Cardiac fibroblast (primary cell): ENCODE data around the gene SIK3.
A peak's percentile ranks its signal among the peaks of the same experiment; 100 is the strongest.

Experiments
- DNase-seq, 2 donors: peaks; one replicate each; pipeline versions ENCODE4 v3.0.0 to v3.0.0-alpha.2; 2010; ENCODE audit warnings: low read depth in 2 of 2
- H3K4me3 ChIP-seq, 2 donors: replicated peaks in 1 of 2; 1 replicate in 1 of 2; 2 replicates in 1 of 2; pipeline ENCODE4 v1.5.1; 2011; ENCODE audit warnings: low read depth in 2 of 2, low read length in 2 of 2, mild to moderate bottlenecking in 2 of 2, moderate library complexity in 1 of 2
- TF ChIP-seq, protein P1 (sequence below): IDR thresholded peaks from one replicate; pipeline ENCODE4 v1.5.1; 2011; ENCODE audit warnings: low read depth, mild to moderate bottlenecking, low read length, inconsistent platforms

SIK3 gene

GRCh38 chr11:117009905-117010605 is 88.2 kb downstream of the SIK3 start:
- no peak overlapping the region for H3K4me3 ChIP-seq
- peak in 1 of 2 donors; percentile 30 for DNase-seq
- TF ChIP-seq, protein P1, sequence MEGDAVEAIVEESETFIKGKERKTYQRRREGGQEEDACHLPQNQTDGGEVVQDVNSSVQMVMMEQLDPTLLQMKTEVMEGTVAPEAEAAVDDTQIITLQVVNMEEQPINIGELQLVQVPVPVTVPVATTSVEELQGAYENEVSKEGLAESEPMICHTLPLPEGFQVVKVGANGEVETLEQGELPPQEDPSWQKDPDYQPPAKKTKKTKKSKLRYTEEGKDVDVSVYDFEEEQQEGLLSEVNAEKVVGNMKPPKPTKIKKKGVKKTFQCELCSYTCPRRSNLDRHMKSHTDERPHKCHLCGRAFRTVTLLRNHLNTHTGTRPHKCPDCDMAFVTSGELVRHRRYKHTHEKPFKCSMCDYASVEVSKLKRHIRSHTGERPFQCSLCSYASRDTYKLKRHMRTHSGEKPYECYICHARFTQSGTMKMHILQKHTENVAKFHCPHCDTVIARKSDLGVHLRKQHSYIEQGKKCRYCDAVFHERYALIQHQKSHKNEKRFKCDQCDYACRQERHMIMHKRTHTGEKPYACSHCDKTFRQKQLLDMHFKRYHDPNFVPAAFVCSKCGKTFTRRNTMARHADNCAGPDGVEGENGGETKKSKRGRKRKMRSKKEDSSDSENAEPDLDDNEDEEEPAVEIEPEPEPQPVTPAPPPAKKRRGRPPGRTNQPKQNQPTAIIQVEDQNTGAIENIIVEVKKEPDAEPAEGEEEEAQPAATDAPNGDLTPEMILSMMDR: no peak

DNA sequence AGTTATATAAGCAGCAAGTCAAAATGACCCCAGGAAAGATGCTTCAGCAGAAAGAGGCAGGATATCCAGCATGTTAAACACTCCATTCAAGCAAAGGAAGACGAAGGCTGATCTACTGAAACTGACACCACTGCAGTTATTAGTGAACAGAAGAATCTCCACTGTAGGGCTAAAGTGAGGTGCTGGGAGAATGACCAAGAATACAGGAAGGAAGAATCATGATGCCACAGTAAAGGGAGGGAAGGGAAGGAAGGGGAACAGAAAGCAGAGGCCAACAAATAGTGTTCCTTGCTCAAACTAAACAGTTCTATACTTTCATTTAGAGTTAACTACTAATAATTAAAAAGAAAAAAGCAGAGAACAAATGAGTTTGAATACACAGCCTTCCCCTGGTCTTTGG is 92.5 kb downstream of the SIK3 start:
- no peak for DNase-seq
- TF ChIP-seq, protein P1: no peak
- no peak overlapping the region for H3K4me3 ChIP-seq

GRCh38 chr11:117002639-117003299 is 95.5 kb downstream of the SIK3 start:
- TF ChIP-seq, protein P1: no peak
- DNase-seq: no peak
- H3K4me3 ChIP-seq: no peak overlapping the region

DNA sequence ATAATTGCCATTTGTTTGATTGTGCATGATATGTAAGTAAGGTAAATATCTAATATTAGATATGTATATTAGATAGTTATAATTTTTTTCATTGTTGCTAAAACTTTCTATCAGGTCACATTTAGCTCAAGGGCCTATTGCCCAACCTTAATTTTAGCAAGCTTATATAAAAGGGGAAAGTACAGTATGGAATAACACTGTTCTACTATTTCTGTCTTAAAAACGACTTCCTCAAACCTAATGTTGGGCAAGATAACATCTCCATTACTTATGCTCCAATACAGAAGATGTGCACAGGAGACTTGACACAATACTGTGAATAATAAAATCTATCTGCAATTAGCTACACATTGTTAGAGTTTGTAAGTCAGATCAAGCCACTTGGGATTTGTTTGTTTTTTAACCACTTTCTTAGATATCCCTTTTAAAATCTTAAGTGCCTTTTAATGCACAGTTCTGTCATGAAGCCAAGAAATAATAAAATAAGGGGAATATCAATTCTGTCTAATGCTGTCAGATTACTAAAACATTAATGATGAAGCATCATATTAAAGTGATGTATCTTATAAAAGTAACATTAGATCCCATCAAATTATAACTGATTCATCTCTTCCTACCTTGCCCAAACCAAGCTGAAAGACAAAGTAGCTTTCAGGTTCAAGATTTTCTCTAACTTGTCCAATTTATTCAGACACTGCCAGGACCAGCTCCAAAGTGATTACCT is 98.1 kb downstream of the SIK3 start:
- no peak for DNase-seq
- TF ChIP-seq, protein P1: no peak
- no peak overlapping the region for H3K4me3 ChIP-seq

- no peak overlapping the region for H3K4me3 ChIP-seq
- TF ChIP-seq, protein P1: no peak
These were observed 101.2 kb downstream of the SIK3 start for GRCh38 chr11:116997071-116997470.

GRCh38 chr11:116994195-116994594 is 104.0 kb downstream of the SIK3 start:
- DNase-seq: no peak
- H3K4me3 ChIP-seq: no peak overlapping the region
- TF ChIP-seq, protein P1: no peak

More at GRCh38 chr11:116997071-116997470, 101.2 kb downstream of the SIK3 start:
- DNase-seq: no peak
